ENCODE data around the gene MFN1. TPM values are rescaled to one million over a fixed set of nuclear protein-coding genes. Genes with fewer than 3 reads are reported as not detected.
A peak's percentile ranks its signal among the peaks of the same experiment; 100 is the strongest.

MFN1 gene
- total RNA-seq, 1 experiment from 2014 or later, result 59.0 TPM

GRCh38 chr3:179348325-179349013 is 960 bp downstream of the MFN1 start:
- no peaks in the 10 kb centered on the region for H3K9me3 ChIP-seq (ENCODE audit: low read depth, low read length, poor library complexity, severe bottlenecking)
- POLR2A ChIA-PET (ENCODE audit: low non-redundant PET), result no interaction called here
- peak overlapping the region; percentile 77 for H3K27ac ChIP-seq (ENCODE audit: low read depth, low read length, poor library complexity, severe bottlenecking)

GRCh38 chr3:179355996-179356395 is 8.5 kb downstream of the MFN1 start:
- no peak for DNase-seq (ENCODE audit: low spot score)
- no peak overlapping the region for H3K4me3 ChIP-seq (ENCODE audit: low read depth, low read length, poor library complexity, severe bottlenecking)
- CTCF ChIA-PET, result no interaction called here
- no peak overlapping the region for H3K27ac ChIP-seq (ENCODE audit: low read depth, low read length, poor library complexity, severe bottlenecking)
- no TSS peak for BruUV-seq (replicated peaks)
- H3K9me3 ChIP-seq (ENCODE audit: low read depth, low read length, poor library complexity, severe bottlenecking), result no peaks in the 10 kb centered on the region
- intact Hi-C loops (cut with micrococcal nuclease; ENCODE audit: unreplicated experiment), result no loop called here
- no peaks in the 10 kb centered on the region for H3K27me3 ChIP-seq (replicated peaks; ENCODE audit: insufficient read depth, low read depth, low read length, poor library complexity)
- TF ChIP-seq EZH2 (IDR thresholded peaks at IDR 0.05; ENCODE audit: borderline replicate concordance, low read depth, low read length, poor library complexity, severe bottlenecking) (no peak), CTCF (conservative IDR thresholded peaks at IDR 0.05; ENCODE audit: low read depth, low read length) (no peak)
- no peaks in the 10 kb centered on the region for H3K4me1 ChIP-seq (ENCODE audit: insufficient read depth, low read length, poor library complexity, severe bottlenecking)
- peaks cover 61% of the 10 kb centered on the region for H3K36me3 ChIP-seq (ENCODE audit: insufficient read depth, low read length, poor library complexity, severe bottlenecking)
- POLR2A ChIA-PET (ENCODE audit: low non-redundant PET), result no interaction called here

More at GRCh38 chr3:179348325-179349013, 960 bp downstream of the MFN1 start:
- CTCF ChIA-PET, result interaction anchor here (0.6 kb wide), 1 partner anchor 301 kb away, joined by 3 read pairs; no protein-coding TSS in a partner anchor
- no peak for TF ChIP-seq CTCF (conservative IDR thresholded peaks at IDR 0.05; ENCODE audit: low read depth, low read length)
- TF ChIP-seq EZH2 (IDR thresholded peaks at IDR 0.05; ENCODE audit: borderline replicate concordance, low read depth, low read length, poor library complexity, severe bottlenecking), result no peak
- H3K4me1 ChIP-seq (ENCODE audit: insufficient read depth, low read length, poor library complexity, severe bottlenecking), result peaks cover 3% of the 10 kb centered on the region
- no peaks in the 10 kb centered on the region for H3K27me3 ChIP-seq (replicated peaks; ENCODE audit: insufficient read depth, low read depth, low read length, poor library complexity)
- peak; percentile 2 for DNase-seq (ENCODE audit: low spot score)
- intact Hi-C loops (cut with micrococcal nuclease; ENCODE audit: unreplicated experiment), result no loop called here
- peak overlapping the region; percentile 80 for H3K4me3 ChIP-seq (ENCODE audit: low read depth, low read length, poor library complexity, severe bottlenecking)
- H3K36me3 ChIP-seq (ENCODE audit: insufficient read depth, low read length, poor library complexity, severe bottlenecking), result peaks cover 29% of the 10 kb centered on the region
- TSS peak; percentile 78 for BruUV-seq (replicated peaks)

- H3K9me3 ChIP-seq (ENCODE audit: low read depth, low read length, poor library complexity, severe bottlenecking), result no peaks in the 10 kb centered on the region
- DNase-seq (ENCODE audit: low spot score), result no peak
- ChIA-PET POLR2A (ENCODE audit: low non-redundant PET) (interaction anchor here (0.6 kb wide), 1 partner anchor 275 kb away, joined by 4 read pairs; no protein-coding TSS in a partner anchor), CTCF (no interaction called here)
- H3K36me3 ChIP-seq (ENCODE audit: insufficient read depth, low read length, poor library complexity, severe bottlenecking), result peaks cover 50% of the 10 kb centered on the region
- H3K4me1 ChIP-seq (ENCODE audit: insufficient read depth, low read length, poor library complexity, severe bottlenecking), result no peaks in the 10 kb centered on the region
- TF ChIP-seq EZH2 (IDR thresholded peaks at IDR 0.05; ENCODE audit: borderline replicate concordance, low read depth, low read length, poor library complexity, severe bottlenecking) (no peak), CTCF (conservative IDR thresholded peaks at IDR 0.05; ENCODE audit: low read depth, low read length) (no peak)
- H3K27ac ChIP-seq (ENCODE audit: low read depth, low read length, poor library complexity, severe bottlenecking), result no peak overlapping the region
- intact Hi-C loops (cut with micrococcal nuclease; ENCODE audit: unreplicated experiment), result no loop called here
- H3K27me3 ChIP-seq (replicated peaks; ENCODE audit: insufficient read depth, low read depth, low read length, poor library complexity), result no peaks in the 10 kb centered on the region
- no peak overlapping the region for H3K4me3 ChIP-seq (ENCODE audit: low read depth, low read length, poor library complexity, severe bottlenecking)
- BruUV-seq (replicated peaks), result no TSS peak
Observed at GRCh38 chr3:179363332-179363731, 15.8 kb downstream of the MFN1 start.

All from A673 (cell line).